ENCODE results near the gene CHCHD6.

DNA sequence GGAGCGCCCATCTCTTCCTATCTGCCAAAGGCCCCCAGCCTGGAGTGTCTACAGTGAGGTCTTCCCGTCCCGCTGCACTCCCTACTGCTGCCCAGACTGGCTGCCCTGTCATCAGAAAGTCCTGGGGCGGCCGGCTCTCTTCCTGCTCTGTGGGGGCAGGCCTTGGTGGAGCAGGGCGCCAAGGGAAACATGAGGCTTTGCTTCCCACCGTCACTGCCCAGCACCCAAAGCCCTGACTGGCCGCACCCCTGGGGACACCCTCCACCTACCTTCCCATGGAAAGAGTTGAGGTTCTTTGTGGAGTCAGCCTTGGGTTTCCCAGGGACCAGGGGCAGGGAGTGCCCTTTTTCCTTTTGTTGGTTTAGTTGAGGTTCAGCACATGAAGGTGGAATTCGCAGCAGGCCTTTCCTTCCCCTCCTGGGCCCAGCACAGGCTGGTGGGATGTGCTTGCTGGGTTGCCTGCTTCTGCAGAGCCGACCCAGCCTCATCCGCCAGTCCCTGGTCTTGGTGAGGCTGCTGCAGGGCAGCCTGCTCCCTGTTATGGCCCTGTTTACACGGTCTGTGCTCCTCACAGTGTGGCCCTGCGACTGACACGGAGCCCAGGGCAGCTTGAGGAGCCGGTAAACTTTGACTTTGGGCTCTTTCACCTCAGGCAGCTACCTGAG is 227.0 kb downstream of the CHCHD6 start:
- TF ChIP-seq, protein P1, sequence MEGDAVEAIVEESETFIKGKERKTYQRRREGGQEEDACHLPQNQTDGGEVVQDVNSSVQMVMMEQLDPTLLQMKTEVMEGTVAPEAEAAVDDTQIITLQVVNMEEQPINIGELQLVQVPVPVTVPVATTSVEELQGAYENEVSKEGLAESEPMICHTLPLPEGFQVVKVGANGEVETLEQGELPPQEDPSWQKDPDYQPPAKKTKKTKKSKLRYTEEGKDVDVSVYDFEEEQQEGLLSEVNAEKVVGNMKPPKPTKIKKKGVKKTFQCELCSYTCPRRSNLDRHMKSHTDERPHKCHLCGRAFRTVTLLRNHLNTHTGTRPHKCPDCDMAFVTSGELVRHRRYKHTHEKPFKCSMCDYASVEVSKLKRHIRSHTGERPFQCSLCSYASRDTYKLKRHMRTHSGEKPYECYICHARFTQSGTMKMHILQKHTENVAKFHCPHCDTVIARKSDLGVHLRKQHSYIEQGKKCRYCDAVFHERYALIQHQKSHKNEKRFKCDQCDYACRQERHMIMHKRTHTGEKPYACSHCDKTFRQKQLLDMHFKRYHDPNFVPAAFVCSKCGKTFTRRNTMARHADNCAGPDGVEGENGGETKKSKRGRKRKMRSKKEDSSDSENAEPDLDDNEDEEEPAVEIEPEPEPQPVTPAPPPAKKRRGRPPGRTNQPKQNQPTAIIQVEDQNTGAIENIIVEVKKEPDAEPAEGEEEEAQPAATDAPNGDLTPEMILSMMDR (IDR thresholded peaks at IDR 0.05): no peak
- no peak for TF ChIP-seq POLR2A (IDR thresholded peaks at IDR 0.05)

Data from right lobe of liver (tissue), 4 donors.